ENCODE results near the gene GSK3A. TPM values are rescaled to one million over a fixed set of nuclear protein-coding genes. Genes with fewer than 3 reads are reported as not detected.

Gene GSK3A
- total and polyA plus RNA-seq, 9 of the 15 experiments (the other 6 are each of a cell fraction or from before 2014, with no cell fraction given) = 0.62 to 90.7 (median 33.3) TPM

- TF ChIP-seq PBX2 (CRISPR knock-in tag; IDR thresholded peaks at IDR 0.05; ENCODE audit: low read depth) = peak; percentile 93
- peak; percentile 100 for TF ChIP-seq PBX2 (tag; conservative IDR thresholded peaks at IDR 0.05; ENCODE audit: low read depth)
- TF ChIP-seq DDX20 (tag; IDR thresholded peaks at IDR 0.05; ENCODE audit: low read depth) = no peak
- TF ChIP-seq IRF1 (CRISPR knock-in tag; IDR thresholded peaks at IDR 0.05; ENCODE audit: borderline replicate concordance) = no peak
- TF ChIP-seq CHAMP1 (IDR thresholded peaks at IDR 0.05) = no peak
- TF ChIP-seq SP1 (CRISPR knock-in tag; IDR thresholded peaks at IDR 0.05) = peak; percentile 100
- TF ChIP-seq CREM (IDR thresholded peaks at IDR 0.05; ENCODE audit: low read depth) = peak; percentile 85
- no peak for TF ChIP-seq IRF2 (CRISPR knock-in tag; IDR thresholded peaks at IDR 0.05)
- peak; percentile 90 for TF ChIP-seq CHD2 (IDR thresholded peaks at IDR 0.05; ENCODE audit: low read depth, low read length)
- no peak for TF ChIP-seq POU5F1 (IDR thresholded peaks at IDR 0.05; ENCODE audit: borderline replicate concordance, low read depth, low read length, partially characterized antibody)
- TF ChIP-seq CUX1 (CRISPR knock-in tag; IDR thresholded peaks at IDR 0.05) = no peak; the same call in 1 of the 2 replicates
- no peak for TF ChIP-seq ZNF449 (CRISPR knock-in tag; IDR thresholded peaks at IDR 0.05)
- no peak for TF ChIP-seq NCOA2 (IDR thresholded peaks at IDR 0.05; ENCODE audit: partially characterized antibody in 2 of 2)
- TF ChIP-seq CHD1 (IDR thresholded peaks at IDR 0.05; ENCODE audit: low read length) = no peak
Measured at GRCh38 chr19:42268704-42269477, 26.5 kb upstream of the GSK3A start, which contains the start of gene CIC (continued).
